ENCODE results near the gene ALDH1A3.

DNA sequence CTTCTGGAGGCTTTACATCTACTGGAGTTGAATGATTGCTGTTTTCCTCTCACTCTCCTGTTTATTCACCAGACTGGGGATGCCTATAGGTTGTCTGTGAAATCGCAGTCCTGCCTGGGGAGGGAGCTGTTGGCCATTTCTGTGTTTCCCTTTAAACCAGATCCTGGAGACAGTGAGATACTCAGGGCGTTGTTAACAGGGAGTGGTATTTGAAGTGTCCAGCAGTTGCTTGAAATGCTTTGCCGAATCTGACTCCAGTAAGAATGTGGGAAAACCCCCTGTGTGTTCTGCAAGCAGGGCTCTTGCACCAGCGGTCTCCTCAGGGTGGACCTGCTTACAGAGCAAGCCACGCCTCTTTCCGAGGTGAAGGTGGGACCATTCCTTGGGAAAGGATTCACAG lies 35.2 kb downstream of the ALDH1A3 start:
- TF ChIP-seq, protein P1, sequence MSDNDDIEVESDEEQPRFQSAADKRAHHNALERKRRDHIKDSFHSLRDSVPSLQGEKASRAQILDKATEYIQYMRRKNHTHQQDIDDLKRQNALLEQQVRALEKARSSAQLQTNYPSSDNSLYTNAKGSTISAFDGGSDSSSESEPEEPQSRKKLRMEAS (CRISPR knock-in tag; IDR thresholded peaks at IDR 0.05): no peak
- no peak for TF ChIP-seq FOXJ3 (CRISPR knock-in tag; IDR thresholded peaks at IDR 0.05; ENCODE audit: borderline replicate concordance)
- TF ChIP-seq TP53 (CRISPR knock-in tag; IDR thresholded peaks at IDR 0.05): no peak
